ENCODE measurements around the gene AKAIN1. TPM values are rescaled to one million over a fixed set of nuclear protein-coding genes. Genes with fewer than 3 reads are reported as not detected.

Gene AKAIN1
- total and polyA plus RNA-seq, 2 of the 8 experiments (the other 6 are each of a cell fraction or from before 2014, with no cell fraction given) = not detected

GRCh38 chr18:5196253-5197031, 615 bp downstream of the AKAIN1 start (continued):
- TF ChIP-seq, protein P1, sequence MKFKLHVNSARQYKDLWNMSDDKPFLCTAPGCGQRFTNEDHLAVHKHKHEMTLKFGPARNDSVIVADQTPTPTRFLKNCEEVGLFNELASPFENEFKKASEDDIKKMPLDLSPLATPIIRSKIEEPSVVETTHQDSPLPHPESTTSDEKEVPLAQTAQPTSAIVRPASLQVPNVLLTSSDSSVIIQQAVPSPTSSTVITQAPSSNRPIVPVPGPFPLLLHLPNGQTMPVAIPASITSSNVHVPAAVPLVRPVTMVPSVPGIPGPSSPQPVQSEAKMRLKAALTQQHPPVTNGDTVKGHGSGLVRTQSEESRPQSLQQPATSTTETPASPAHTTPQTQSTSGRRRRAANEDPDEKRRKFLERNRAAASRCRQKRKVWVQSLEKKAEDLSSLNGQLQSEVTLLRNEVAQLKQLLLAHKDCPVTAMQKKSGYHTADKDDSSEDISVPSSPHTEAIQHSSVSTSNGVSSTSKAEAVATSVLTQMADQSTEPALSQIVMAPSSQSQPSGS (IDR thresholded peaks at IDR 0.05; ENCODE audit: low read length) = no peak
- TF ChIP-seq, protein P2, sequence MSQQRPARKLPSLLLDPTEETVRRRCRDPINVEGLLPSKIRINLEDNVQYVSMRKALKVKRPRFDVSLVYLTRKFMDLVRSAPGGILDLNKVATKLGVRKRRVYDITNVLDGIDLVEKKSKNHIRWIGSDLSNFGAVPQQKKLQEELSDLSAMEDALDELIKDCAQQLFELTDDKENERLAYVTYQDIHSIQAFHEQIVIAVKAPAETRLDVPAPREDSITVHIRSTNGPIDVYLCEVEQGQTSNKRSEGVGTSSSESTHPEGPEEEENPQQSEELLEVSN (IDR thresholded peaks at IDR 0.05) = no peak; the same call in 1 of the 2 replicates
- TF ChIP-seq, protein P3, sequence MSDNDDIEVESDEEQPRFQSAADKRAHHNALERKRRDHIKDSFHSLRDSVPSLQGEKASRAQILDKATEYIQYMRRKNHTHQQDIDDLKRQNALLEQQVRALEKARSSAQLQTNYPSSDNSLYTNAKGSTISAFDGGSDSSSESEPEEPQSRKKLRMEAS (IDR thresholded peaks at IDR 0.05) = 0 out of 2 replicates have a peak, but pooled peaks have one; percentile 9
- TF ChIP-seq CTBP2 (IDR thresholded peaks at IDR 0.05; ENCODE audit: borderline replicate concordance, insufficient read depth, insufficient read length, low read length) (no peak), SP4 (IDR thresholded peaks at IDR 0.05; ENCODE audit: low read length) (no peak), GTF2F1 (IDR thresholded peaks at IDR 0.05; ENCODE audit: borderline replicate concordance, low read depth, low read length) (no peak), HDAC6 (IDR thresholded peaks at IDR 0.05; ENCODE audit: low read depth, low read length) (no peak), NRF1 (IDR thresholded peaks at IDR 0.05; ENCODE audit: low read depth, low read length) (no peak), RBBP5 (IDR thresholded peaks at IDR 0.05; ENCODE audit: borderline replicate concordance, low read depth, low read length) (peak; percentile 79; the same call in 1 of the 2 replicates), RAD21 (IDR thresholded peaks at IDR 0.05 in 1 of 2, conservative IDR thresholded peaks at IDR 0.05 in 1 of 2; ENCODE audit: low read depth in 2 of 2, low read length in 2 of 2) (no peak), JUN (IDR thresholded peaks at IDR 0.05; ENCODE audit: low read depth, low read length) (no peak), SIN3A (conservative IDR thresholded peaks at IDR 0.05 in 1 of 2, IDR thresholded peaks at IDR 0.05 in 1 of 2; ENCODE audit: low read depth in 1 of 2, low read length in 2 of 2) (no peak), CHD1 (IDR thresholded peaks at IDR 0.05; ENCODE audit: low read depth, low read length) (no peak), TBP (IDR thresholded peaks at IDR 0.05; ENCODE audit: low read depth, low read length) (no peak)
